Mucosa of rectum (tissue), 2 donors: ENCODE results near the gene CAMK2N2.
A peak's percentile ranks its signal among the peaks of the same experiment; 100 is the strongest.

ENCODE experiments used
- H3K27ac ChIP-seq, 2 donors: one replicate each; pipeline ENCODE4 v1.7.0; 2013; ENCODE audit warnings: inconsistent platforms in 2 of 2, low read depth in 2 of 2, low read length in 2 of 2
- H3K27me3 ChIP-seq, 2 donors: one replicate each; pipeline ENCODE4 v1.7.0; 2013; ENCODE audit warnings: low read length in 2 of 2; ENCODE audit not compliant: control insufficient read depth in 2 of 2, insufficient read depth in 2 of 2
- H3K36me3 ChIP-seq, 2 donors: one replicate each; pipeline ENCODE4 v1.7.0; 2013; ENCODE audit warnings: low read length in 2 of 2; ENCODE audit not compliant: control insufficient read depth in 2 of 2, insufficient read depth in 2 of 2
- H3K4me1 ChIP-seq, 2 donors: one replicate each; pipeline ENCODE4 v1.7.0; 2013; ENCODE audit warnings: low read length in 2 of 2, mild to moderate bottlenecking in 1 of 2; ENCODE audit not compliant: control insufficient read depth in 2 of 2, insufficient read depth in 2 of 2
- H3K4me3 ChIP-seq, 2 donors: one replicate each; pipeline ENCODE4 v1.7.0; 2013; ENCODE audit warnings: low read length in 2 of 2
- H3K9ac ChIP-seq, 2 donors: one replicate each; pipeline ENCODE4 v1.7.0; 2013; ENCODE audit warnings: low read length in 2 of 2, low read depth in 1 of 2, mild to moderate bottlenecking in 1 of 2
- H3K9me3 ChIP-seq, 2 donors: one replicate each; pipeline ENCODE4 v1.7.0; 2013; ENCODE audit warnings: low read length in 2 of 2; ENCODE audit not compliant: control insufficient read depth in 2 of 2
- donor health status: healthy.
- donor health status: Normal muscosa, but diverticular disease.

Gene CAMK2N2

DNA sequence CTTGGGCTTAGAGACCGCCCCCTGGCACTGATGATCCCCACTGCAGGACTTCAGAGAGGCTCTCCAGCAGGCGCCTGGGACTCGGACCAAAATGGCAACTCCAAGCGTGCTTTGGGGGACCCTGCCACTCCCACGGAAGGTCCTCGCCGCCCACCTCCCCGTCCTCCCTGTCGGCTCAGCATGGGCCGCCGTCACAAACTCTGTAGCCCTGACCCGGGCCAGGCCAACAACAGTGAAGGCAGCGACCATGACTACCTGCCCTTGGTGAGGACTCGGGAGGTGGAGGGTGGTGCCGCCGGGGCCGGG is 20.3 kb downstream of the CAMK2N2 start:
- no peaks in the 10 kb centered on the region for H3K9me3 ChIP-seq
- peaks cover 33 to 36% of the 10 kb centered on the region in 2 donors for H3K36me3 ChIP-seq
- H3K27me3 ChIP-seq = no peaks in the 10 kb centered on the region
- peak overlapping the region in 1 of 2 donors; percentile 38 for H3K27ac ChIP-seq
- peak overlapping the region; percentile 37 to 52 for H3K4me3 ChIP-seq
- H3K9ac ChIP-seq = peak overlapping the region in 1 of 2 donors; percentile 62
- peaks cover 0 to 9% of the 10 kb centered on the region in 2 donors for H3K4me1 ChIP-seq

DNA sequence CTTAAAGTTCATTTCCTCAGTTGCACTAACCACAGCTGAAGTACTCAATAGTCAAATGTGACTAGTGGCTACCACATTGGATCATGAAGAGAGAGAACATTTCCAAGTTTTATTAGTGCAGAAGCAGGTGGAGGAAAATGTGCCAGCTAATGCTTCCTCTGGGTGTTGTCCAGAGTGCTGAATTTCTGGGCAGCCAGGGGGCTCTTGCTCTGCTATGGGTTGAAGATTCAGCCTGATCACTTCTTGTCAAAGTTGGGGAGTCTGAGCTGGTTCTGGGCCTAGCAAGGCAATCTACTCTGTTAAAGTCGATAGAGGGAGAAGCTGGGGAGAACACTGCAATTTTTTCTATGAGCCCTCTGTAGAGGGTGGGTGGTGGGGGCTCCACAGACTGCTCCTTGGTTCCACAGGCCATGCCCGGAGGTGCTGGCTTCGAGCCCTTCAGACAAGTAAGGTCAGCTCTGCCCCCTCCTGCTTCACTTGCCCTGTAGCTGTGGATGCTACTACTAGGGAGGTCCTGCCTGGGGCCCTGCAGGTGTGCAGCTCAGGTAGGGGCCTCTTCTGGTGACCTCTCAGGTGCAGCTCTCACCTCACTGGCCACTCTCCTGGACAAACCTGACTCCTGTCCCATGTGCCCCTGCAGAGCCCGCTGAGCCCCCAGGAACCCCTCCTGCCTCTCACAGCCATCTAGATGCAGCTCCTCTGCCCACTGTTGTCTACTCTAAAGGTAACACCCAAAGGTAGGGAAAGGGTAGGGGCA is 20.8 kb downstream of the CAMK2N2 start:
- H3K36me3 ChIP-seq = peaks cover 33 to 35% of the 10 kb centered on the region in 2 donors
- peak overlapping the region in 1 of 2 donors; percentile 62 for H3K9ac ChIP-seq
- peaks cover 0 to 9% of the 10 kb centered on the region in 2 donors for H3K4me1 ChIP-seq
- H3K27ac ChIP-seq = no peak overlapping the region
- H3K27me3 ChIP-seq = no peaks in the 10 kb centered on the region
- H3K9me3 ChIP-seq = no peaks in the 10 kb centered on the region
- no peak overlapping the region for H3K4me3 ChIP-seq

DNA sequence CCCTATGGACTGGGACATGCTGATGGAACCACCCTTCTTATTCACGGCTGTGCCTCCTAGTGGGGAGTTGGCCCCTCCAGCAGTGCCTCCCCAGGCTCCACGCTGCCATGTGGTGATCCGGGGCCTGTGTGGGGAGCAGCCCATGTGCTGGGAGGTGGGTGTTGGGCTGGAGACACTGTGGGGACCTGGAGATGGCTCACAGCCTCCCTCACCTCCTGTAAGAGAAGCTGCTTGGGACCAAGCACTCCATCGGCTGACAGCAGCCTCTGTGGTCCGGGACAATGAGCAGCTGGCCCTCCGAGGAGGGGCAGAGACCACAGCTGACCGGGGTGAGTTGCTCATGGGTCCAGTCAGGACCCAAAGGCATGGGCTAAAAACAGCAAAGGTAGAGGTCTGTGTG is 21.6 kb downstream of the CAMK2N2 start:
- H3K9me3 ChIP-seq = no peaks in the 10 kb centered on the region
- no peak overlapping the region for H3K4me3 ChIP-seq
- H3K27ac ChIP-seq = no peak overlapping the region
- no peak overlapping the region for H3K9ac ChIP-seq
- H3K27me3 ChIP-seq = no peaks in the 10 kb centered on the region
- peaks cover 25 to 26% of the 10 kb centered on the region in 2 donors for H3K36me3 ChIP-seq
- H3K4me1 ChIP-seq = peaks cover 0 to 9% of the 10 kb centered on the region in 2 donors

DNA sequence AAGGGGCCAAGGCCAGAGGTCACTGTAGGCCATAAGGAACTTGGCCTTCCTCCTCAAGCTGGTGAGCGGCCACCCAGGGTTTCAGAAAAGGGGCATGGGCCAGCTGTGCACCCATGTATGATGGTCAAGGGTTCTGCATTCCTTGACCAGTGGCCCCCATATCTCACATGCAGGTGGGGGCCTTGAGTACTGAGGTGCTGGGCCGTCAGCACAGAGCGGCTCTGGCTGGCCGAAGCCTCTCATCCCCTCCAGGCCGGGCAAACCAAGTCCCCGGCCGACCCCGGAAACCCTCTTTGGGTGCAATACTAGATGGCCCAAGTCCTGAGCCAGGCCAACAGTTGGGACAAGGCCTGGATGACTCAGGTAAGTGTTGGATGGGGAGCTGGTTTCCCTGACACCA is 22.1 kb downstream of the CAMK2N2 start:
- H3K4me3 ChIP-seq = no peak overlapping the region
- H3K4me1 ChIP-seq = peaks cover 0 to 9% of the 10 kb centered on the region in 2 donors
- H3K27ac ChIP-seq = no peak overlapping the region
- H3K36me3 ChIP-seq = peaks cover 20 to 21% of the 10 kb centered on the region in 2 donors
- H3K9ac ChIP-seq = no peak overlapping the region
- no peaks in the 10 kb centered on the region for H3K9me3 ChIP-seq
- no peaks in the 10 kb centered on the region for H3K27me3 ChIP-seq

DNA sequence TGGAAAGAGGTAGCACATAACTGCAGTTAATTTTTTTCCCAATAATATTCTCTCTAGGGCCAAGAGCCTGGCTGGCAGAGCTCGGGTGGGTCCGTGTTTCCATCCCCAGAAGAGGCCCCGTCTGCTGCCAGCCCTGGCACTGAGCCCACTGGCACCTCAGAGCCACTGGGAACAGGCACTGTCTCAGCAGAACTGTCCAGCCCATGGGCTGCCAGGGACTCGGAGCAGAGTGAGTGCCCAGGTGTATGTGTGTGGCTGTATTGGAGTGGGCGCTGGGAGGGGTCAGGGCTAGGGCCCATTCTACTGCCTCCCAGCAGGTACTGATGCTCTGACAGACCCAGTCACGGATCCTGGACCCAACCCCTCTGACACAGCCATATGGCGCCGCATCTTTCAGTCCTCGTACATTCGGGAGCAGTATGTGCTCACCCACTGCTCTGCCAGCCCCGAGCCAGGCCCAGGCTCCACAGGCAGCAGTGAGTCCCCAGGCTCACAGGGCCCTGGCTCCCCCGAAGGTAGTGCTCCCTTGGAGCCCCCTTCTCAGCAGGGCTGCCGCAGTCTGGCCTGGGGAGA is 23.0 kb downstream of the CAMK2N2 start:
- Histone ChIP-seq H3K4me1 (peaks cover 0 to 9% of the 10 kb centered on the region in 2 donors), H3K9me3 (no peaks in the 10 kb centered on the region), H3K9ac (no peak overlapping the region), H3K27me3 (no peaks in the 10 kb centered on the region), H3K36me3 (peaks cover 11 to 12% of the 10 kb centered on the region in 2 donors), H3K4me3 (no peak overlapping the region), H3K27ac (no peak overlapping the region)

DNA sequence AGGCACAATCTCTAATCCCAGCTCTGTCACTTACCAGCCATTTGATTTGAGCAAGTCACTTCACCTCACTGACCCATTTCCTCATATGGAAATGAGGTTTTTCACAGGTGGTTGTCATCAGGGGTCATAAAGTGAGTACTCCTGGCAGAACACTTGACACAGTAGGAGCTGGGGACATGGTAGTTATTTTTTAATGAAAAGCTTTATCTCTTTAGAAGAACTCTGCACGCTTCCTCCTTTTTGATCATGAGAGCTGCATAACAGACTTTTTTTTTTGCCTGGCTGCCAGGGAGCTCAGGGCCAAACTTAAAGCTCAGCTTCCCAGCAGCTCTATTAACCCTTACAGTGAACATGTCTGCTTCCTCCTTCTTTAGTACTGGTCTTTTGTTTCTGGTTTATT is 23.5 kb downstream of the CAMK2N2 start:
- Histone ChIP-seq H3K4me1 (peaks cover 0 to 9% of the 10 kb centered on the region in 2 donors), H3K36me3 (peaks cover 7% of the 10 kb centered on the region in 2 donors), H3K9me3 (no peaks in the 10 kb centered on the region), H3K4me3 (no peak overlapping the region), H3K9ac (no peak overlapping the region), H3K27me3 (peaks cover 2 to 3% of the 10 kb centered on the region in 2 donors), H3K27ac (no peak overlapping the region)

DNA sequence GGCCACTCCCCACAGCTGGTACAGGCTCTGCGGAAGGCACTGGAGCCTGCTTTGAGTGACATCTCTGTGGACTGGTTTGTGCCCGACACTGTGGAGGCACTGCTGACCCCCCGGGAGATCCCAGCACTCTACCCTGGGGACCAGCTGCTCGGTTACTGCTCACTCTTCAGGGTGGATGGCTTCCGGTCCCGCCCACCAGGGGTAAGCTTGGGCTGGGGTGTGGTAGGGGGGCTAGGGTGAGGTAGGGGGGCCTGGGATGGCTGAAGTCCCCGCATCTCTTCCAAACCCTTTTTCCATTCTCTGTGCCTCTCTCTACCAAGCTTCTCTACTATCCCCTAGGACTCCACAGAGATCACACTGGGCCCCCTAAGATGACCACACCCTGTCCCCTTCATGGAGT is 24.1 kb downstream of the CAMK2N2 start:
- H3K9ac ChIP-seq = no peak overlapping the region
- peaks cover 0 to 9% of the 10 kb centered on the region in 2 donors for H3K4me1 ChIP-seq
- no peaks in the 10 kb centered on the region for H3K9me3 ChIP-seq
- peaks cover 6 to 8% of the 10 kb centered on the region in 2 donors for H3K27me3 ChIP-seq
- H3K36me3 ChIP-seq = peaks cover 1% of the 10 kb centered on the region in 2 donors
- no peak overlapping the region for H3K4me3 ChIP-seq
- no peak overlapping the region for H3K27ac ChIP-seq

DNA sequence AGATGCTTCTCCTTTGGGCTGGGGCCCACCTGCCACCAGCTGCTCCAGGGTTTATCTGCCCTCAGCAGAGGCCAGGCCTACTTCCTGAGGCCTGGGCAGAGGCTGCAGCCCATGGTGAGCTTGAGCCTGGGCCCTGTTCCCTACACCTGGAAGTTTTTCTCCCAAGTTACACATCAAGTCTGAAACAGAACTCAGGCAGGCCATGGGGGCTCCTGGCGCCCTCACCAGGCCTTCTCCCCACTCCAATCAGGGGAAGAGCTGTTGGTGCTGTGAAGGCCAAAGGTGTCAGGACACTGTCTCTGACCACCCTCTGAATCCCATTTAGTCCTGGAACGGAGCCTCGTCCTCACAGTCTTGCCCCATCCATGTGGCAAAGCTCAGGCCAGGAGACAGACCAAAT is 24.7 kb downstream of the CAMK2N2 start:
- peaks cover 0 to 6% of the 10 kb centered on the region in 2 donors for H3K4me1 ChIP-seq
- H3K27me3 ChIP-seq = peaks cover 7 to 14% of the 10 kb centered on the region in 2 donors
- no peaks in the 10 kb centered on the region for H3K9me3 ChIP-seq
- no peaks in the 10 kb centered on the region for H3K36me3 ChIP-seq
- H3K4me3 ChIP-seq = no peak overlapping the region
- no peak overlapping the region for H3K27ac ChIP-seq
- no peak overlapping the region for H3K9ac ChIP-seq

DNA sequence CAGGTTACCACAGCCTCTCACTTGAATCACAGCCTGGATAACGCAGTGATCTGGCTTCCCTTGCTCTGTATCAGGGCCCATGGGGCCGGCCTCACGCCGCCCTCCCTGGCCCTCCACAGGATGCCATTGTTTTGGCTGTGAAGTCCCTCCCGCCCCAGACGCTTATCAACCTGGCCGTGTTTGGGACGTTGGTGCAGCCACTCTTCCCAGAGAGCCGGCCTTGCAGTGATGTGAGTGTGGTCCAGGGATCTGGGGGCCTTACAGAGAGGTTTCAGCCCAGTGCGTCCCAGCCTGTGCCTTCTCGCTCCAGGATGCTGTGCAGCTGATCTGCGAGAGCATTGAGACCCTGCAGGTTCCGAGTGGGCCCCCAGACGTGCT is 25.3 kb downstream of the CAMK2N2 start:
- H3K27me3 ChIP-seq = peaks cover 13 to 20% of the 10 kb centered on the region in 2 donors
- peaks cover 0 to 3% of the 10 kb centered on the region in 2 donors for H3K4me1 ChIP-seq
- H3K27ac ChIP-seq = no peak overlapping the region
- H3K9me3 ChIP-seq = no peaks in the 10 kb centered on the region
- H3K9ac ChIP-seq = no peak overlapping the region
- H3K4me3 ChIP-seq = no peak overlapping the region
- H3K36me3 ChIP-seq = no peaks in the 10 kb centered on the region

DNA sequence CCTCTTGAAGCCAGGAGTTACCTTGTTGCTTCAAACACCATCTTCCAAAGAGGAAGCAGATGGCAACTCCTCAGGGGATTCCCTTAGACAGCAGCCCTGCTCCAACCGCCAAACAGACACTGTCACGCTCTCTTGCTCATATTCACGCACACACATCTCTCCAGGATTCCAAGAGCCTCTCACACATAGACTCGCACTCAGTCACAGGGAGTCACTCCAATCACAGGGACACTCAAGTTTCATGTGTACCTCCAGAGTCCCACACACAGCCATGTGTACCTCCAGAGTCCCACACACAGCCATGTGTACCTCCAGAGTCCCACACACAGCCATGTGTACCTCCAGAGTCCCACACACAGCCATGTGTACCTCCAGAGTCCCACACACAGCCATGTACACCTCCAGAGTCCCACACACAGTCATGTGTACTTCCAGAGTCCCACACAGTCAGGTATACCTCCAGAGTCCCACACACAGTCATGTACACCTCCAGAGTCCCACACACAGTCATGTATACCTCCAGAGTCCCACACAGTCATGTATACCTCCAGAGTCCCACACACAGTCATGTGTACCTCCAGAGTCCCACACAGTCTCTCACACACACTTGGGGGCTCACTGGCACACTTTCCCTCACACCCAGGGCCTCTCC is 25.8 kb downstream of the CAMK2N2 start:
- Histone ChIP-seq H3K27me3 (peaks cover 17 to 25% of the 10 kb centered on the region in 2 donors), H3K4me1 (peaks cover 0 to 4% of the 10 kb centered on the region in 2 donors), H3K36me3 (no peaks in the 10 kb centered on the region), H3K4me3 (no peak overlapping the region), H3K9me3 (no peaks in the 10 kb centered on the region), H3K27ac (no peak overlapping the region), H3K9ac (no peak overlapping the region)
